Activated T-cell treated with anti-CD3 and anti-CD28 coated beads, Interleukin-2, amount 50 U/mL, for 48 hours (primary cell): ENCODE data around the gene EEPD1.

Source experiments
- DNase-seq, 2 experiments: peaks; one replicate each; pipeline ENCODE4 v3.0.0-alpha.2; 2020

EEPD1 gene

GRCh38 chr7:36192053-36192824, 39.2 kb downstream of the EEPD1 start:
- no peak for DNase-seq

DNA sequence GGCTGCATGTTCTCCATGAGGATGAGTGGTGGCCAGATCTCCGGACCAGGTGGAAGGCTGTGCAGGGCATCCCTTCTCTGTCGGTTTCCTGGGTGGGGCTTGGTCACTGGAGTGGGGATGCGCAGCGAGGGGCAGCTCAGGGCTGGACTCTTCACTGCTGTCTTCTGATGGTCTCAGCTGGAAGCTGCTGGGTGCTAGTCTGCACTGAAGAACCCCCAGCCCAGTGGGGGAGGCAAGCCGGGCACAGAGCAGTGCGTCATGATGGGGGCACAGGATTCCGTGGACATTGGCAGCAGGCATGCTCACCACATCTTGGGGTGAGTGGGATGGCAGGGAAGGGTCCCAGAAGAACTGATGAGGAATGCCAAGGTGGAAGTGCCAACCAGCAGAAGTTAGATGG, 39.8 kb downstream of the EEPD1 start:
- no peak for DNase-seq

- peak in 1 of 2 experiments; percentile 24 for DNase-seq
Measured at GRCh38 chr7:36198854-36199266, 45.8 kb downstream of the EEPD1 start.

GRCh38 chr7:36199329-36199728, 46.3 kb downstream of the EEPD1 start:
- DNase-seq: no peak

- no peak for DNase-seq
Measured at GRCh38 chr7:36201122-36201723, 48.2 kb downstream of the EEPD1 start.

DNA sequence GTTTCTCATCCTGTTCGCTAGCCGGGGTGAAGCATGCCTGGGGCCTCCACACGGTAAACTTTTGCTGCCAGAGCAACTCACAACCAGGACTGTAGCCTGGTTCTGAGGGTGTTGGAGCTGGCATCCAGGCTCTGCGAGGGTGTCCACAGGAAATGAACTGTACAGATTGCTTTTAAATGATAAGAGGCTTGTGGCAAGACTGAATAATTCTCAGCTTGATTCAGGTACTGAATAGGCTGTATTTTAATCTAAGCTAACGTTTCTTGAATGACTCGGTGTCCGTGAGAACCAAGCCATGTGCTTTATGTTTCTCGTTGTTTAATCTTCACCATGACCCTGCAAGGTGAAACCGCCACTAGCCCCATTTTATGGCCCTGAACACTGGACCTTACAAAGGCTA, 49.3 kb downstream of the EEPD1 start:
- DNase-seq: no peak

- no peak for DNase-seq
Measured at GRCh38 chr7:36203071-36203790, 50.2 kb downstream of the EEPD1 start.

- no peak for DNase-seq
Measured at GRCh38 chr7:36204044-36204663, 51.1 kb downstream of the EEPD1 start.

DNA sequence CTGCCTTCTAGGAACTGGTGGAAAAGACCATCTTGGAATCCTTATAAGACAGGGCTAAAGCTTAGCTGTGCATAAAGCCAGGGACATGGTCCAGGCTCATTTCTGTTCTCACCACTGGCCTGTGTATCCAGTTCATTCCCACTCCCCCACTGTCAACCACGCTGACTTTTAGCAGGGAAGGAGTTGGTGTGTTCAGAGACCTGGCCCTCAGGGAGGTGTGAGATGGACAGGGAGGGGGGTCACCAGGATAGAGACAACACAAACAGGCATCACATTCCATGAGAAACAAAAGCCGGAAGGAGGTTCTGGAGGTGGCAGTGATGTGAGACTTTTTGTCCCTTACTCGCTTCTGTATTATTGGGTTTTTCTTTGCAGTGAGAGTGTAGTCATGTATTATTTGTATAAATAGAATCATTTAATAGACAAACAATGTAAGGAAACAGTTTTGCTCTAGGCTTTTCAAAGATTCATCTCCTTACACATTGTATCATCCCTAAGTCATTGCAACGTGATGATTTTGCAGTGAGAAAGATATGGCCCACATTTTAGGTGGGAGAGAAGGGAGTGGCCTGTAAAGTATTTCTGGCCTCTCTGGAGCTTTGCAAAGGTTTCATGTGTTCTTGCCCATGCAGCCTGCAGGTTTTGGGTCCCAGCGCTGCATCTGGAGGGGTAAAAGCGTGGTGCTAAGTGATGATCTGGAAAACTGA, 52.0 kb downstream of the EEPD1 start:
- DNase-seq: no peak

DNA sequence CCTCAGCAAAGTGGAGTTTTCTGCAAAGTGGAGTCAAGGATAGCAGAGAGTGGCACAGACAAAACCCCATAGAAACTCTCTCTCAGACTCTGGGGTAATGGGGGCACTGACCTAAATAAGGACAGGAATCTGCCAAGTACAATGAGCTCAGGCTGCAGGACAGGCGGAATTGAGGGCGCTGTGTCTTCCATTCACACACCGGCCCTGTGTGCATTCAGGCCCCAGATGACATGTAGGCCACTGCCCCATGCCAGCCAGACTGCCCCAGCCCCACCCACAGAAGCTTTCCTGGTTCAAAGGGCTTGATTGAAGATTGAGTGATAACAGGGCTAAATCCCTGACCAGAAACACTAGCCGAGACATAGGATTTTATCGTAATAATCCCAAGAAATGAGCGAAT, 52.7 kb downstream of the EEPD1 start:
- no peak for DNase-seq

- DNase-seq: no peak
Measured at GRCh38 chr7:36207451-36208291, 54.6 kb downstream of the EEPD1 start.

- DNase-seq: no peak
Measured at GRCh38 chr7:36208426-36208825, 55.4 kb downstream of the EEPD1 start.

GRCh38 chr7:36208997-36209813, 56.2 kb downstream of the EEPD1 start:
- no peak for DNase-seq

- DNase-seq: no peak
Measured at GRCh38 chr7:36209814-36210183, 56.7 kb downstream of the EEPD1 start.

GRCh38 chr7:36210291-36210922, 57.4 kb downstream of the EEPD1 start:
- no peak for DNase-seq

DNA sequence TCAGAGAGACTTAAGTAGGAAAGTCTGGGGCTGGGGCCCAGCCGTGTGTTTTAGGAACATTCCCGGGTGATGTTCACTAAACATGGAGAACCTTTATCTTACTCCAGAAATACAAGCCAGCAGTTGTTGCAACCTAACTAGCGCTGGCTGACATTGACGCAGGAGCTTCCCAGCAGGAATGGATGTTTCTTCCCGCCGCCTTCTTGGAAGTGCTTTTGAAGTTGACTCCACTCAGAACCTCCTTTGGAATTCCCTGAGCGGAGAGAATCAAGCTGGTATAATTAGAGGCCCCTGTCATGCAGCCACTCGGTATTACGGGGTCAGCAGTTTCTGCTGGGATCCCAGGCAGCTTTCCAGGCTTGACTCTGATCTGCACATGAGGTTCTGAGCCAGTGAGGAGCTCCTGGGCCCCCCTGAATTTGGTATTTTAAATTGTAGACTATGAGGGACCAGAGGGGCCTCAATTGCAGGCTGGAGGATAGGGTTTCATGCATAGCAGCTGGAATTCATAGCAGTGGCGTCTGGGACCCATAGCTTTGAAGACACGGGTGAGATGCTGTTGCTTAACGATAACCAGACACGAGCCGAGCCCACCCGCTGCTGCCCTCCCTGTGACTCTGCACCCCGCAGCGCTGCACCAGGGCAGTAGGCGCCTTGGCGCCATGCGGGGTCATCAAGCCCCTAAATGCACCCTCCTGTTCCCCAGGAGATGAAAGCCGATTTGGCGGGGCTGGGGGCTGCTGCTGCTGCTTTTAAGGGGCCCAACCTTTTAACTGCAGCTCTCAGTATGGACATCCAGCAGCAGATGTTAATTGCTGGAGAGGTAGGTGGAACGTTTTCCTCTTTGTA, 61.8 kb downstream of the EEPD1 start:
- DNase-seq: no peak

GRCh38 chr7:36215457-36215765, 62.4 kb downstream of the EEPD1 start:
- no peak for DNase-seq

- DNase-seq: no peak
Measured at GRCh38 chr7:36216063-36216684, 63.1 kb downstream of the EEPD1 start.

GRCh38 chr7:36217211-36217960, 64.3 kb downstream of the EEPD1 start:
- no peak for DNase-seq
